AG04449 (cell line): ENCODE measurements around the gene NAALADL1.

Experiments used
- CTCF ChIA-PET: fragments of 350-600 bp; formaldehyde crosslinking; extraction: SDS; loops from one replicate; lab custom pipeline; 2021; ENCODE audit warnings: antibody characterized with exemption; lab: Yijun Ruan, JAX
- POLR2A ChIA-PET: fragments of 400-600, 350-600 bp; formaldehyde crosslinking; extraction: SDS; loops from one replicate; lab custom pipeline; 2020; ENCODE audit warnings: antibody characterized with exemption, inconsistent platforms; lab: Yijun Ruan, JAX
- DNase-seq: peaks from one replicate; pipeline ENCODE4 v3.0.0-alpha.2; 2010; ENCODE audit warnings: low read depth, low spot score
- H3K4me3 ChIP-seq: 2 replicates; pipeline ENCODE4 v1.5.1; 2011; ENCODE audit warnings: low read depth, mild to moderate bottlenecking, control low read depth, low read length
- CTCF ChIP-seq: IDR thresholded peaks from one replicate; pipeline ENCODE4 v1.5.1; 2011; ENCODE audit warnings: mild to moderate bottlenecking, moderate library complexity, low read length, control low read depth, inconsistent platforms; ENCODE audit not compliant: insufficient read depth; ENCODE audit errors: missing control alignments

NAALADL1 gene

DNA sequence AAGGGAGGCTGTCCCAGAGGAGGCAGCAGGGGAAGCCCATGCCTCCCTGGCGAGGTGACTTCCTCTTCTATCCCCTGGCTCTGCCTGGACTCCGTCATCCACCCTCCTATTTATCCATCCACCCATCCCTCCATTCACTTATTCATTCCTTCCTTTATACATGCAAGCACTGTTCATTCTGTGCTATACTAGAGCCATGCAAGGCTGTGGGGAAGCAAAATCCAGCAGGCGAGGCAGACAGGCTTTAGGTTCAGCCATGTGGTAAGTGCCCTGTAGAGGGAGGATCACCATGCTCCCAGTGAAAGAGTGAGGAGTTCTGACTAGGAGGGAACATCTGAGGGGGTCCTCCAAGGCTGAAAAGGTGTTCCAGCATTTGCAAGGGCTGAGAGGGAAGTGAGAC is 1.2 kb upstream of the NAALADL1 start:
- no peak for DNase-seq
- TF ChIP-seq CTCF: no peak
- POLR2A ChIA-PET: no interaction called here
- CTCF ChIA-PET: interaction anchor here (0.9 to 1.4 kb wide), 2 partner anchors 10 to 31 kb away, joined by 3 to 4 read pairs; no protein-coding TSS in a partner anchor
- no peak overlapping the region for H3K4me3 ChIP-seq

GRCh38 chr11:65058012-65058411 is 341 bp downstream of the NAALADL1 start:
- no peak overlapping the region for H3K4me3 ChIP-seq
- DNase-seq: no peak
- no peak for TF ChIP-seq CTCF
- ChIA-PET CTCF (interaction anchor here (0.8 to 1.5 kb wide), 2 partner anchors 9 to 16 kb away, joined by 3 to 4 read pairs; no protein-coding TSS in a partner anchor), POLR2A (no interaction called here)

DNA sequence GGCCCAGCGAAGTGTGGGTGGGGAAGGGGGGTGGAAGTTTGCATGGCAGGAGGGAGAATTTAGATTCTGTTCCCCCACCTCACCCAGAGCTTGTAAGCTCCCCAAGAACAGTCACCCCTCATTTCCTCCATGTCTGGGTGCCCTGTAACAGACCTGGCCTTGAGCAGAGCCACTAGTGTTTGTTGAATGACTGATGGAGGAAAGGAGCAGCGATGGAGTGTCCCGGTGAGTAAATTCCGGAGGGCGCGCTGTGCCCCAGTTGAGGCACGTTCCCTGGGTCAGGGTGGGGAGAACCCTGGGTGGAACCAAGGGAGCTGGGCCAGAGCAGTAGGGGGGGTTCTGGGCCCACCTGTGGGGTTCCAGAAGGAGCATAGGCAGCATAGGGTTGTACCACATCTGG is 827 bp downstream of the NAALADL1 start:
- POLR2A ChIA-PET: no interaction called here
- TF ChIP-seq CTCF: no peak

DNA sequence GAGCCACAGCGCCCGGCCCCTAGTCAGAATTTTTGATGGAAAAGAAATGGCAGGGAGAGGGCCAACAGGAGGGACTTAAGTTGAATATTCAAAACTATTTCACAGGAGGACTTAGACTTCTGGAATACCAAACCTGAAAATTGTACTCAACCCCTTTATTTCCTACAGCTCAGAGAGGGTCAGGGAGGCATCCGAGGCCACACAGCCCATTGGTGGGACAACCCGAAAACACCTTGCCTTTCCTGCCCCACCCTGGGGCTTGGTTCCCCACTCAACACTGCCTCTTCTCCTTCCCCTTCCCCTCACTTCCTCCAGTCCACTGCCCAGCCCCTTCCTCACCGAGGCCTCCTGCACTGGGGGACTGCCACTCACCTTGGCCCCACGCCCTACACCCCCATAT is 1.4 kb downstream of the NAALADL1 start:
- ChIA-PET POLR2A (no interaction called here), CTCF (interaction anchor here (1.5 kb wide), 2 partner anchors 8 to 43 kb away, joined by 4 to 5 read pairs; partner anchors contain the start of gene ARL2)
- no peak for DNase-seq
- TF ChIP-seq CTCF: no peak
- no peak overlapping the region for H3K4me3 ChIP-seq

More for the DNA sequence above, 827 bp downstream of the NAALADL1 start:
- no peak overlapping the region for H3K4me3 ChIP-seq
- DNase-seq: no peak
- CTCF ChIA-PET: interaction anchor here (1.5 kb wide), 2 partner anchors 9 to 43 kb away, joined by 4 to 5 read pairs; partner anchors contain the start of gene ARL2

- TF ChIP-seq CTCF: no peak
- DNase-seq: no peak
- CTCF ChIA-PET: interaction anchor here (1.1 kb wide), 1 partner anchor 23 kb away, joined by 5 read pairs; no protein-coding TSS in a partner anchor
- POLR2A ChIA-PET: no interaction called here
- H3K4me3 ChIP-seq: no peak overlapping the region
These were observed 2.8 kb downstream of the NAALADL1 start for GRCh38 chr11:65055538-65055937.

DNA sequence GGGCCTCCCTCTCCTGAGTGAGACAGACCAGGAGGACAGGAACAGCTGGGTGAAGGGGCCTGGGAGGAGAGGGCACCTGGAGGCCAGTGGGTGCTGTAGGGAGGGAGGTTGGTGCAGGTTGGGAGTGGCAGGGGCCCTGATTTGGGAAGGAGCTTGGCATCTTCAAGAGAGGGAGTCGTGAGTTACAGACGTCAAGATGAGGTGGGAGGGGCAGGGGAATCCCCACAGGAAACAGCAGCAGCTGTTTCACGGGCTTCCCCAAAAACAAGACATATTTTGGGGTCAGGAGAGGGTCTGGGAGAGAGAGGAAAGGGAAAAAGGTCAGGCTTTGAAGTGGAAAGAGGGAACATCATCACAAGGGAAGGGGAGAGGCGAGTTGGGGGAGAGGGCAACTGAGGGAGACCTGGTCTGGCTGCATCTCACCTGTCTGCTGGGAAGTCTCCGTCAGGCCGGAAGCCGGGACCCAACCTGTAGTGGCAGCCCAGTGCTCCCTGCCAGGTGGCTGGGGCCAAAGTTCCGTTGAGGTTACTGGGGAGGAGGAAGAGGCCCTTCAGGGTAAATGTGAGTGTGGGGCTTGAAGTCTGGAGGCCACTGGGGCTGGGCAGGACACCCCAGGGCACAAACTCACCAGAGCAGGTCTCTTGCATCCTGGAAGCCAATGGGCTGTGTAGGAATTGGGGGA is 4.4 kb downstream of the NAALADL1 start:
- no peak overlapping the region for H3K4me3 ChIP-seq
- ChIA-PET POLR2A (interaction anchor here (0.9 kb wide), 1 partner anchor 31 kb away, joined by 3 read pairs; no protein-coding TSS in a partner anchor), CTCF (no interaction called here)
- TF ChIP-seq CTCF: no peak
- DNase-seq: no peak
